Endothelial cell of umbilical vein (primary cell): Measurements from ENCODE around the gene HMCES. TPM values are rescaled to one million over a fixed set of nuclear protein-coding genes. Genes with fewer than 3 reads are reported as not detected.

ENCODE experiments used
- BruUV-seq: library from RNA; stranded (reverse); fragments of 400-500 nt; replicated peaks from 2 replicates; lab custom pipeline; 2021; lab: Mats Ljungman, UMichigan
- CTCF ChIA-PET: fragments of 300-600, 350-600 bp; sonication (Branson Sonifier 250); formaldehyde crosslinking; loops from one replicate; lab custom pipeline; 2021; ENCODE audit warnings: antibody characterized with exemption, inconsistent platforms; lab: Charles Lee
- POLR2A ChIA-PET: fragments of 300-600, 350-600 bp; sonication (Branson Sonifier 250); formaldehyde crosslinking; loops from one replicate; lab custom pipeline; 2021; ENCODE audit warnings: antibody characterized with exemption, inconsistent platforms; lab: Charles Lee
- DNase-seq: peaks from one replicate; pipeline ENCODE4 v3.0.0-alpha.2; 2011; ENCODE audit warnings: low read depth, low spot score
- FAIRE-seq: peaks from 2 replicates; lab custom pipeline; 2011; peaks lifted over from hg19 to GRCh38; lab: Jason Lieb, UNC
- H2AFZ ChIP-seq: 2 replicates; pipeline ENCODE4 v1.6.0; 2012; ENCODE audit warnings: low read depth, low read length, control low read depth, inconsistent platforms
- H3K27ac ChIP-seq: 2 replicates; pipeline ENCODE4 v1.5.1; 2011; ENCODE audit warnings: low read depth, mild to moderate bottlenecking, control low read depth, low read length, moderate library complexity; ENCODE audit not compliant: insufficient read depth
- H3K27me3 ChIP-seq, 2 experiments: 2 replicates each; pipeline versions ENCODE4 v1.6.0 to v1.6.1; 2011; ENCODE audit warnings: low read length in 2 of 2, mixed read lengths in 1 of 2; ENCODE audit not compliant: control insufficient read depth in 2 of 2, insufficient read depth in 2 of 2
- H3K36me3 ChIP-seq, 2 experiments: 2 replicates in 1 of 2; 3 replicates in 1 of 2; pipeline ENCODE4 v1.5.1; 2011; ENCODE audit warnings: low read length in 2 of 2, mild to moderate bottlenecking in 1 of 2, moderate library complexity in 1 of 2; ENCODE audit not compliant: control insufficient read depth in 2 of 2, insufficient read depth in 2 of 2; ENCODE audit errors: extremely low read depth in 1 of 2
- H3K4me1 ChIP-seq: 3 replicates; pipeline ENCODE4 v1.5.1; 2011; ENCODE audit warnings: mild to moderate bottlenecking, low read length; ENCODE audit not compliant: control insufficient read depth, insufficient read depth; ENCODE audit errors: extremely low read depth
- H3K4me2 ChIP-seq: 2 replicates; pipeline ENCODE4 v1.6.1; 2011; ENCODE audit warnings: low read length, control low read depth, mixed read lengths; ENCODE audit not compliant: insufficient read depth
- H3K4me3 ChIP-seq, 3 experiments: fragments of 200-600 bp in 1 of 3; sonication (generic), shearing (Covaris generic) in 1 of 3; replicated peaks in 1 of 3; 2 replicates each; pipeline ENCODE4 v1.5.1; 2011 to 2016; ENCODE audit warnings: control low read depth in 3 of 3, low read length in 3 of 3, mild to moderate bottlenecking in 2 of 3, inconsistent platforms in 1 of 3, low read depth in 1 of 3, moderate library complexity in 1 of 3; ENCODE audit not compliant: insufficient read depth in 1 of 3
- H3K79me2 ChIP-seq: 2 replicates; pipeline ENCODE4 v1.6.0; 2012; ENCODE audit warnings: low read length, inconsistent platforms; ENCODE audit not compliant: control insufficient read depth, insufficient read depth
- H3K9ac ChIP-seq: replicated peaks from 2 replicates; pipeline ENCODE3; 2011; ENCODE audit warnings: low read length, control low read depth; ENCODE audit not compliant: insufficient read depth; ENCODE audit errors: extremely low read depth
- H3K9me1 ChIP-seq: replicated peaks from 3 replicates; pipeline ENCODE4 v1.6.0; 2011; ENCODE audit warnings: mild to moderate bottlenecking, low read length; ENCODE audit not compliant: control insufficient read depth, insufficient read depth; ENCODE audit errors: extremely low read depth
- H3K9me3 ChIP-seq: replicated peaks from 2 replicates; pipeline ENCODE4 v1.5.1; 2012; ENCODE audit warnings: low read length, inconsistent platforms; ENCODE audit not compliant: control insufficient read depth, insufficient read depth
- H4K20me1 ChIP-seq: replicated peaks from 2 replicates; pipeline ENCODE3; 2011; ENCODE audit warnings: mild to moderate bottlenecking, low read length; ENCODE audit not compliant: control insufficient read depth, insufficient read depth; ENCODE audit errors: extremely low read depth
- EZH2 ChIP-seq: IDR thresholded peaks from 2 replicates; pipeline ENCODE4 v1.6.1; 2012; ENCODE audit warnings: borderline replicate concordance, low read depth, mild to moderate bottlenecking, moderate library complexity, low read length, inconsistent platforms; ENCODE audit not compliant: severe bottlenecking
- FOS ChIP-seq: IDR thresholded peaks from 2 replicates; pipeline ENCODE4 v1.6.1; 2011; ENCODE audit warnings: mild to moderate bottlenecking, low read length, moderate library complexity, borderline replicate concordance; ENCODE audit not compliant: insufficient read depth
- GATA2 ChIP-seq: IDR thresholded peaks from 2 replicates; pipeline ENCODE4 v1.7.0; 2011; ENCODE audit warnings: low read depth, mild to moderate bottlenecking, moderate library complexity, mixed read lengths, low read length; ENCODE audit not compliant: insufficient read length, insufficient read depth
- JUN ChIP-seq: IDR thresholded peaks from 2 replicates; pipeline ENCODE4 v1.6.1; 2011; ENCODE audit warnings: borderline replicate concordance, low read depth; ENCODE audit not compliant: insufficient read length, insufficient read depth
- MYC ChIP-seq: IDR thresholded peaks from one replicate; pipeline ENCODE4 v1.6.1; 2011; ENCODE audit warnings: mild to moderate bottlenecking, low read depth, low read length
- POLR2A ChIP-seq: IDR thresholded peaks from 2 replicates; pipeline ENCODE4 v1.6.1; 2012; ENCODE audit warnings: low read depth, mild to moderate bottlenecking, control low read depth, low read length
- POLR2AphosphoS5 ChIP-seq: IDR thresholded peaks from 2 replicates; pipeline ENCODE4 v1.6.1; 2012; ENCODE audit warnings: low read depth, mild to moderate bottlenecking, control low read depth, low read length, moderate library complexity; ENCODE audit not compliant: insufficient read depth
- dilution Hi-C: fragments of 300-500 bp; cut with MboI; formaldehyde crosslinking; loops from one replicate; pipeline ENCODE4 v1.15.0; 2019; ENCODE audit warnings: low sequenced_read_pairs; ENCODE audit not compliant: extremely low pct_ligation_motif_present
- intact Hi-C: fragments of 100-400 bp; cut with micrococcal nuclease; formaldehyde crosslinking; loops from one replicate; pipeline ENCODE4 v1.10.0; 2022
- polyA plus RNA-seq, 4 experiments: library from polyadenylated mRNA; depleted of rRNA in 3 of 4; stranded (reverse) in 3 of 4; unstranded in 1 of 4; fragments of >200 nt; gene quantifications; 2 replicates each; pipeline versions ENCODE4 v1.2.1 to v1.2.3, GENCODE V29; 2011 to 2012; ENCODE audit warnings: missing spikeins in 1 of 4
- total RNA-seq: library from RNA; stranded (reverse); gene quantifications from 2 replicates; pipeline ENCODE4 v1.2.3, GENCODE V29; 2021
- TF ChIP-seq, protein P1 (sequence below), 2 donors: IDR thresholded peaks; 1 replicate in 1 of 2; 2 replicates in 1 of 2; pipeline ENCODE4 v1.5.1; 2011; ENCODE audit warnings: low read length in 2 of 2, mild to moderate bottlenecking in 2 of 2, moderate library complexity in 2 of 2, control low read depth in 1 of 2, inconsistent platforms in 1 of 2, low read depth in 1 of 2; ENCODE audit not compliant: insufficient read depth in 1 of 2; ENCODE audit errors: extremely low read depth in 1 of 2
- TF ChIP-seq, protein P2 (sequence below): IDR thresholded peaks from 2 replicates; pipeline ENCODE4 v1.6.1; 2011; ENCODE audit not compliant: insufficient read depth, insufficient read length

Gene HMCES
- total and polyA plus RNA-seq, 2 donors (not counting 3 experiments of a cell fraction or from before 2014, with no cell fraction given), result 30.6 to 40.8 TPM

DNA sequence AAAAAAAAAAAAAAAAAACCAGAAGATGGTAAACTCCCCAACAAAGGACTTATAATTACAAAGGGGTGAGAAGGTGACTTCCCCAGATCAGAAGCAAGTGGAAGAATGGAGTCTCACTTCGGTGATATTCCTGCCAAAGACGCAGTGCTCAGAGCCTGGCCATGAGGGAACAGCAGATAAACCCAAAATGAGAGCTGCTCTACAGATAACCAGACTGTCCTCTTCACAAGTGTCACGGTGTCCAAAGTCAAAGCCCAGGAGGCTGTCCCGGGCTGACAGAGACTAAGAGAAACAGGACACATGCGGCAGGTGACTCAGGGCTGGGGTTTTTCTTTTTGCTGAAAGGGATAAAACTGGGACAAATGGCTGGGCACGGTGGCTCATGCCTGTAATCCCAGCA lies 48.8 kb downstream of the HMCES start:
- no peak overlapping the region for H3K4me2 ChIP-seq
- CTCF ChIA-PET, result interaction anchor here (1.2 to 1.6 kb wide), 3 partner anchors 26 to 87 kb away, joined by 3 to 6 read pairs (median 3); no protein-coding TSS in a partner anchor

More for the DNA sequence above, 48.8 kb downstream of the HMCES start:
- Histone ChIP-seq H3K27ac (no peak overlapping the region), H4K20me1 (no peaks in the 10 kb centered on the region), H3K9me3 (no peaks in the 10 kb centered on the region), H3K36me3 (no peaks in the 10 kb centered on the region), H3K4me3 (no peak overlapping the region), H3K9ac (no peak overlapping the region), H2AFZ (no peak overlapping the region), H3K9me1 (no peaks in the 10 kb centered on the region), H3K4me1 (no peaks in the 10 kb centered on the region), H3K27me3 (peaks cover under 1 to 2% of the 10 kb centered on the region in 2 experiments), H3K79me2 (no peaks in the 10 kb centered on the region)
- no peak for DNase-seq
- intact Hi-C loops, result no loop called here
- no peak for FAIRE-seq
- POLR2A ChIA-PET, result interaction anchor here (0.7 to 1.9 kb wide), 2 partner anchors 11 to 147 kb away, joined by 6 to 11 read pairs; a partner anchor contains a TSS
- dilution Hi-C loops, result no loop called here
- TF ChIP-seq POLR2A, result no peak
- TF ChIP-seq GATA2, result no peak
- TF ChIP-seq FOS, result no peak
- TF ChIP-seq, protein P1, sequence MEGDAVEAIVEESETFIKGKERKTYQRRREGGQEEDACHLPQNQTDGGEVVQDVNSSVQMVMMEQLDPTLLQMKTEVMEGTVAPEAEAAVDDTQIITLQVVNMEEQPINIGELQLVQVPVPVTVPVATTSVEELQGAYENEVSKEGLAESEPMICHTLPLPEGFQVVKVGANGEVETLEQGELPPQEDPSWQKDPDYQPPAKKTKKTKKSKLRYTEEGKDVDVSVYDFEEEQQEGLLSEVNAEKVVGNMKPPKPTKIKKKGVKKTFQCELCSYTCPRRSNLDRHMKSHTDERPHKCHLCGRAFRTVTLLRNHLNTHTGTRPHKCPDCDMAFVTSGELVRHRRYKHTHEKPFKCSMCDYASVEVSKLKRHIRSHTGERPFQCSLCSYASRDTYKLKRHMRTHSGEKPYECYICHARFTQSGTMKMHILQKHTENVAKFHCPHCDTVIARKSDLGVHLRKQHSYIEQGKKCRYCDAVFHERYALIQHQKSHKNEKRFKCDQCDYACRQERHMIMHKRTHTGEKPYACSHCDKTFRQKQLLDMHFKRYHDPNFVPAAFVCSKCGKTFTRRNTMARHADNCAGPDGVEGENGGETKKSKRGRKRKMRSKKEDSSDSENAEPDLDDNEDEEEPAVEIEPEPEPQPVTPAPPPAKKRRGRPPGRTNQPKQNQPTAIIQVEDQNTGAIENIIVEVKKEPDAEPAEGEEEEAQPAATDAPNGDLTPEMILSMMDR (IDR thresholded peaks at IDR 0.05; ENCODE audit: extremely low read depth in 1 of 2, insufficient read depth in 1 of 2, low read depth in 1 of 2, low read length in 2 of 2), result no peak
- no peak for TF ChIP-seq MYC
- no peak for TF ChIP-seq POLR2AphosphoS5
- no peak for TF ChIP-seq EZH2
- TF ChIP-seq, protein P2, sequence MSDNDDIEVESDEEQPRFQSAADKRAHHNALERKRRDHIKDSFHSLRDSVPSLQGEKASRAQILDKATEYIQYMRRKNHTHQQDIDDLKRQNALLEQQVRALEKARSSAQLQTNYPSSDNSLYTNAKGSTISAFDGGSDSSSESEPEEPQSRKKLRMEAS, result no peak
- no peak for TF ChIP-seq JUN
- no TSS peak for BruUV-seq
